H1 (cell line): ENCODE results near the gene NCK1.

ENCODE experiments used
- EP300 ChIP-seq, 2 experiments: IDR thresholded peaks; 1 replicate in 1 of 2; 2 replicates in 1 of 2; pipeline ENCODE4 v1.6.1; 2011 to 2012; ENCODE audit warnings: low read depth in 2 of 2, low read length in 2 of 2, mild to moderate bottlenecking in 2 of 2, borderline replicate concordance in 1 of 2, inconsistent platforms in 1 of 2, moderate library complexity in 1 of 2
- GABPA ChIP-seq: IDR thresholded peaks from 2 replicates; pipeline ENCODE4 v1.6.1; 2011; ENCODE audit warnings: mild to moderate bottlenecking, low read length, moderate library complexity, borderline replicate concordance; ENCODE audit not compliant: insufficient read depth
- JUN ChIP-seq: IDR thresholded peaks from 2 replicates; pipeline ENCODE4 v1.6.1; 2011; ENCODE audit warnings: low read depth, mild to moderate bottlenecking, improper control_type of control experiment, low read length
- POLR2A ChIP-seq, 2 experiments: IDR thresholded peaks; 1 replicate in 1 of 2; 2 replicates in 1 of 2; pipeline ENCODE4 v1.6.1; 2011; ENCODE audit warnings: low read depth in 2 of 2, low read length in 2 of 2, mild to moderate bottlenecking in 2 of 2; ENCODE audit errors: control extremely low read depth in 1 of 2
- TAF1 ChIP-seq: IDR thresholded peaks from 2 replicates; pipeline ENCODE4 v1.6.1; 2011; ENCODE audit warnings: mild to moderate bottlenecking, low read depth, low read length
- YY1 ChIP-seq: IDR thresholded peaks from 2 replicates; pipeline ENCODE4 v1.6.1; 2011; ENCODE audit warnings: low read depth, mild to moderate bottlenecking, low read length
- TF ChIP-seq, protein P1 (sequence below), 3 experiments: IDR thresholded peaks; 1 replicate in 2 of 3; 2 replicates in 1 of 3; pipeline versions ENCODE4 v1.5.1 to v1.6.1; 2011; ENCODE audit warnings: low read length in 3 of 3, mild to moderate bottlenecking in 3 of 3, inconsistent platforms in 2 of 3, low read depth in 1 of 3, moderate library complexity in 1 of 3; ENCODE audit not compliant: insufficient read depth in 1 of 3; ENCODE audit errors: control extremely low read depth in 1 of 3
- TF ChIP-seq, protein P2 (sequence below): IDR thresholded peaks from 2 replicates; pipeline ENCODE4 v1.6.1; 2012; ENCODE audit warnings: low read length, inconsistent platforms

DNA sequence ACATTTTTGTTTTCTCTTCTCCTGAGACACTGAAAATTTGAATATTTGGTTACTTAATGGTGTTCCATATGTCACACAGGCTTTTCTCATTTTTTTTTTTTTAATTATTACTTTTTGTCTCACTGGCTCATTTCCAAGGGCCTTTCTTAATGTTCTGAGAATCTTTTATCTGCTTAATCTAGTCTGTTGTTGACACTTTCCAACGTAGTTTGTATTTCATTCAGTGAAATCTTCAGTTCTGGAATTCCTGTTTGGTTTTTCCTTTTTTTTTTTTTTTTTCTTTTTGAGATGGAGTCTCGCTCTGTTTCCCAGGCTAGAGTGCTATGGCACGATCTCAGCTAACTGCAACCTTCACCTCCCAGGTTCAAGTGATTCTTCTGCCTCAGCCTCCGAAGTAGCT, 42.7 kb downstream of the NCK1 start:
- TF ChIP-seq YY1 = no peak
- no peak for TF ChIP-seq POLR2A (IDR thresholded peaks at IDR 0.05; ENCODE audit: control extremely low read depth in 1 of 2, low read depth in 2 of 2, low read length in 2 of 2)
- no peak for TF ChIP-seq TAF1
- no peak for TF ChIP-seq EP300 (IDR thresholded peaks at IDR 0.05; ENCODE audit: borderline replicate concordance in 1 of 2, low read depth in 2 of 2, low read length in 2 of 2)
- TF ChIP-seq JUN = no peak
- TF ChIP-seq, protein P1, sequence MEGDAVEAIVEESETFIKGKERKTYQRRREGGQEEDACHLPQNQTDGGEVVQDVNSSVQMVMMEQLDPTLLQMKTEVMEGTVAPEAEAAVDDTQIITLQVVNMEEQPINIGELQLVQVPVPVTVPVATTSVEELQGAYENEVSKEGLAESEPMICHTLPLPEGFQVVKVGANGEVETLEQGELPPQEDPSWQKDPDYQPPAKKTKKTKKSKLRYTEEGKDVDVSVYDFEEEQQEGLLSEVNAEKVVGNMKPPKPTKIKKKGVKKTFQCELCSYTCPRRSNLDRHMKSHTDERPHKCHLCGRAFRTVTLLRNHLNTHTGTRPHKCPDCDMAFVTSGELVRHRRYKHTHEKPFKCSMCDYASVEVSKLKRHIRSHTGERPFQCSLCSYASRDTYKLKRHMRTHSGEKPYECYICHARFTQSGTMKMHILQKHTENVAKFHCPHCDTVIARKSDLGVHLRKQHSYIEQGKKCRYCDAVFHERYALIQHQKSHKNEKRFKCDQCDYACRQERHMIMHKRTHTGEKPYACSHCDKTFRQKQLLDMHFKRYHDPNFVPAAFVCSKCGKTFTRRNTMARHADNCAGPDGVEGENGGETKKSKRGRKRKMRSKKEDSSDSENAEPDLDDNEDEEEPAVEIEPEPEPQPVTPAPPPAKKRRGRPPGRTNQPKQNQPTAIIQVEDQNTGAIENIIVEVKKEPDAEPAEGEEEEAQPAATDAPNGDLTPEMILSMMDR (IDR thresholded peaks at IDR 0.05; ENCODE audit: control extremely low read depth in 1 of 3, insufficient read depth in 1 of 3, low read depth in 1 of 3, low read length in 3 of 3) = no peak
- TF ChIP-seq, protein P2, sequence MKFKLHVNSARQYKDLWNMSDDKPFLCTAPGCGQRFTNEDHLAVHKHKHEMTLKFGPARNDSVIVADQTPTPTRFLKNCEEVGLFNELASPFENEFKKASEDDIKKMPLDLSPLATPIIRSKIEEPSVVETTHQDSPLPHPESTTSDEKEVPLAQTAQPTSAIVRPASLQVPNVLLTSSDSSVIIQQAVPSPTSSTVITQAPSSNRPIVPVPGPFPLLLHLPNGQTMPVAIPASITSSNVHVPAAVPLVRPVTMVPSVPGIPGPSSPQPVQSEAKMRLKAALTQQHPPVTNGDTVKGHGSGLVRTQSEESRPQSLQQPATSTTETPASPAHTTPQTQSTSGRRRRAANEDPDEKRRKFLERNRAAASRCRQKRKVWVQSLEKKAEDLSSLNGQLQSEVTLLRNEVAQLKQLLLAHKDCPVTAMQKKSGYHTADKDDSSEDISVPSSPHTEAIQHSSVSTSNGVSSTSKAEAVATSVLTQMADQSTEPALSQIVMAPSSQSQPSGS = no peak
- TF ChIP-seq GABPA = no peak
